Stimulated activated CD8-positive, alpha-beta memory T cell treated with anti-CD3 and anti-CD28 coated beads, Interleukin-12 subunit alpha, Interleukin-12 subunit beta, amount 100 ng/mL, for 1 hour (primary cell): ENCODE data around the gene AK1.

Source experiments
- DNase-seq: peaks from one replicate; pipeline ENCODE4 v3.0.0-alpha.2; 2020; ENCODE audit warnings: low read depth

The AK1 gene

GRCh38 chr9:127877566-127877998, at the start of gene AK1:
TSS of gene AK1 (minus strand) at chr9:127877675. CDS start at chr9:127874617, 3,058 bp downstream.
- DNase-seq, result no peak

DNA sequence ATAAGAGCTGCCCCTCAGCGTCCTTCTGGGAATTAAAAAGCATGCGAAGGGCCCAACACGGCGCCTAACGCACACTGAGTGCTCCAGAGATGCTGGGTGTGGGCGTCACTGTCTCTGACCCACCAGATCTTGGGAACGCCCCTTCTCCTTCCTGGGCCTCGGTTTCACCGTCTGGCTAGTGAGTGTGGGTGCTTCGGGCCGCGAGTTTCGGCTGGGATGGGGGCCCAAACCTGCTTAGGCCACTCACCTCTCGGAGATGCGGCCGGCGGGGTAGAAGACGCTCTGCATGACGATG, 49.4 kb upstream of the AK1 start:
- DNase-seq, result no peak

- no peak for DNase-seq
Measured at GRCh38 chr9:127925959-127926905, 48.8 kb upstream of the AK1 start.

GRCh38 chr9:127924736-127925444, 47.4 kb upstream of the AK1 start:
- no peak for DNase-seq

DNA sequence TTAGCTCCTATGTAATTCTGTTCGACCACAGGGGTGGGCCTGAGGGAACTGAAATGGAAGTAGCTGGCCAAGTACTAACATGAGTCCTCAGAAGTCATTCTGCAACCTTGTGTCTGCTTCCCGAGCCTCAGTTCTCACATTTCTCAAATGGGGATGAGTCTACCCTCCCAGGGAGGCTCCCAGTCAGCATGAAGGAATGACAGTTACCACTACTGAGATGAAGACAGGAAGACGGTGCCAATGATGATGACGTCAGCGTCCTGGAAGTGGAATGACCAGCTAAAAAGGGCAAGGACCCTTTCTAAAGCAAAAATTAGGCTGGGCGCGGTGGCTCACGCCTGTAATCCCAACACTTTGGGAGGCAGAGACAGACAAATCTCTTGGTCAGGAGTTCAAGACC, 46.3 kb upstream of the AK1 start:
- no peak for DNase-seq

- DNase-seq, result no peak
Measured at GRCh38 chr9:127923046-127923445, 45.6 kb upstream of the AK1 start.

DNA sequence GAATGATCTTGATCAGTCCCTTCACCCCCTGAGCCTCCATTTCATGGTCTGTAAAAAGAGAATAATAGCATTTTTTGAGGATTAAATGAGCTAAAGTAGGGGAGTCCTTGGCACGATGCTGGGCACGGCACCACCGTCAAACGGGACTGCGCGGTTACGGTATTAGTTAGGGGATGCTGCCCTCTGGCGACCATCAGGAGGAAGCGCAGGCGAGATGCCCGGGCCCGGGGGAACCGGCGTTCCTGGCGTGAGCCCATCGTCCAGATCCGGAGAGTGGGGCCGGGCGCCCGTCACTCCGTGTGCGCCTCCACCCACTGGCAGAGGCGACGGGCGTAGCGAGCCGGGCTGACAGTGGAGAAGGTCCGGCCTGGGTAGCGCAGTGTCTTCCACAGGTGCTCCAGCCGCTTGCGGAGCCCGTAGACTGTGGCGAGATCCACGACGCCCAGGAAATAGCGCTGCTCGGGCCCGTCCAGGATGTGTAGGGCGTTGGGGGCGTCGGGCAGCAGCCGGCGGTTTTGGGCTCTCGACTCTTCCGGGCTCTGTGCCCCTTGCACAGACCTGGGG, 44.2 kb upstream of the AK1 start:
- DNase-seq, result peak; percentile 68

DNA sequence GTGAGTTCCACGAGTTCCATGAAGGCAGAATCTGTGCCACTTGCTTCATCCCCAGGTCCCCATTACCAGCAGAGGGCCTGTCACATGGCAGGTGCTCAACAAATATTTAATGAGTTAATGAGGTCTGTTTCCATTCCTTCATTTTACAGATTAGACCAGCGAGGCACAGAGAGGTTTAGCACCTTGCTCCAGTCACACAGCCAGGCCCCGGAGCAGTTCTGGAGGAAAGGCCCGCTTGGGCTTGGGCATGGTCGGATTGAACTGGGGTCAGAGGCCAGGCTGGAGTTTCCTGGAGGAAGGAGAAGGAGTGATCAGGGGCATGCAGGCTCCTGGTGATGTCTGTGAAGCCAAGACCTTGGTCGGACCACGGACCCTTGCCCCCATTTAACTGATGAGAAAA, 43.3 kb upstream of the AK1 start:
- DNase-seq, result no peak

DNA sequence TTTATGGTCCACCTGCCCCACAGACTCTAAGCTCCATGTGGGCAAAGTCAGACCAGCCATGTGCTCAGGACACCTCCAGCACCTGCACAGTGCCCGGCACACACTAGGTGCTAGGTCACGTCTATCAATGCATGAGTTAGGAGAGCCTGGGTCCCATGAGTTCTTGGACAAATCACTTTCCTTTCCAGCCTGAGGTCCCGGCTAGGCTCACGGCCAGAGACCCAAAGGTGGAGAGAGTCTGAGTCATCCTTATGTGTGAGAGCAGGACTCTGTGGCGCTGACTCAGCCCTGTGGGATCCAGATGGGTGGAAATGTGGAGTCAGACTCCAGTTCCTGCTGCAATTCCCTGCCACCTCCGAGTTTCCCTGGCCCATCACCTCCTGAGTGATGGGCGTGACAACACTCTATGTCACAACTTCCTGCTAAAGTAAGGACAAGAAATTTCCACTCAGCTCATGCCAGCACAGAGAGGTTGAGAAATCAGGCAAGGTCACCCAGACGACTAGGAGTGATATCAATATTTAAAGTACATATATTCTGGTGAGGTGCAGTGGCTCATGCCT, 41.9 kb upstream of the AK1 start:
- no peak for DNase-seq

DNA sequence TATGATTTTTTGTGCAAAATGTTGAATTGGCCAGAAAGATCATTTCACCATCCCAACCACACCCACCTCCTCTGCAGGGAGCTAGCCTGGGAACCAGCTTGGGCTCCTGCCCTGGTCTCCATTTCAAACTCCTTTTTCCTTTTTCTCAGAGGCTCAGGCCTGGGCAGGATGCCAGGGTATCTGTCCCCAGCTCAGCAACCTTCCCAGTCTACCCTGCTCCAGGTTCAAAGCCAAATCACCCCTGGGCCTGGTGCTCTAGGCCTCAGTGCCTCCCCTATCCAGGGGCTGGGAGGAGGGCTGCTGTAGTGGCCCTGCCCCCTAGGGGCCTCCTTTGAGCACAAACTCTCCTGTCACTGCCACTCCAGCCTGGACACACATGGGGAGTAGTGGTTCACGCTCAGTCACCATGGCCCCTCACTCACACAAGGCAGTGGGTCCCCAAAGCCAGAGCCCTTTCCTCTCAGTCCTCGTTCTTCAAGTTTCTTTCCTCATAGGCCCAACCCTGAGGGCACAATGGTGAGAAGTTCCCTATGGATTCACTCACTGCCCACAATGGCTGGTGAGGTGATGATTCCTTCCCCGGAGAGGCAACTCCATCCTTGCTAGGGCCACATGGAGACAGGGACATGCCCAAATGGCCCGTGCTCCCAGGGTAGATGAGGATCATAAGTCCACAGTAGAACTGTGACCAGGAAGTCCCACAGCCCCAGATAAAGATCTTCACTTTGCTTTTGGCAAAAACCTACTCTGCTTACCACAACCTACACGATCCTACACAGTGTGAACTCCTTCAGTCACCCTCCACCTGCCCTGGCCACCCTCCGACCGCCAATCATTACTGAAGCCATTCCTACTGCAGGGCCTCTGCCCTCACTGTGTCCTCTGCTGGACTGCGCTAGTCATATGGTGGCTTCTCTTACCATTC, 41.0 kb upstream of the AK1 start:
- DNase-seq, result no peak

GRCh38 chr9:127917603-127918002, 40.1 kb upstream of the AK1 start:
- DNase-seq, result no peak

GRCh38 chr9:127916720-127917581, 39.5 kb upstream of the AK1 start, which contains the start of gene ST6GALNAC4:
TSS of gene ST6GALNAC4 (minus strand) at chr9:127917041. CDS start at chr9:127916419, 622 bp downstream.
- DNase-seq, result peak; percentile 89

GRCh38 chr9:127915801-127916719, 38.6 kb upstream of the AK1 start:
- no peak for DNase-seq

- no peak for DNase-seq
Measured at GRCh38 chr9:127915325-127915752, 37.9 kb upstream of the AK1 start.

DNA sequence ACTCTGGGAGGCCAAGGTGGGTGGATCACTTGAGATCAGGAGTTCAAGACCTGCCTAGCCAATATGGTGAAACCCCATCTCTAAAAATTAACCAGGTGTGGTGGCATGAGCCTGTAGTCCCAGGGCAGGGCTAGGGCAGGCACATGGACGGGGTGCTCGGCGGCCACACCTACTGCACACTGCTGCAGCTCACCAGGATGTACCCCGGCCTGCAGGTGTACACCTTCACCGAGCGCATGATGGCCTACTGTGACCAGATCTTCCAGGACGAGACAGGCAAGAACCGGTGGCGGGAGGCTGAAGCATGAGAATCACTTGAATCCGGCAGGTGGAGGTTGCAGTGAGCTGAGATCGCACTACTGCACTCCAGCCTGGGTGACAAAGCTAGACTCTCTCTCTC, 36.2 kb upstream of the AK1 start:
- no peak for DNase-seq

- DNase-seq, result no peak
Measured at GRCh38 chr9:127912882-127913281, 35.4 kb upstream of the AK1 start.

GRCh38 chr9:127912296-127912695, 34.8 kb upstream of the AK1 start:
- DNase-seq, result no peak

DNA sequence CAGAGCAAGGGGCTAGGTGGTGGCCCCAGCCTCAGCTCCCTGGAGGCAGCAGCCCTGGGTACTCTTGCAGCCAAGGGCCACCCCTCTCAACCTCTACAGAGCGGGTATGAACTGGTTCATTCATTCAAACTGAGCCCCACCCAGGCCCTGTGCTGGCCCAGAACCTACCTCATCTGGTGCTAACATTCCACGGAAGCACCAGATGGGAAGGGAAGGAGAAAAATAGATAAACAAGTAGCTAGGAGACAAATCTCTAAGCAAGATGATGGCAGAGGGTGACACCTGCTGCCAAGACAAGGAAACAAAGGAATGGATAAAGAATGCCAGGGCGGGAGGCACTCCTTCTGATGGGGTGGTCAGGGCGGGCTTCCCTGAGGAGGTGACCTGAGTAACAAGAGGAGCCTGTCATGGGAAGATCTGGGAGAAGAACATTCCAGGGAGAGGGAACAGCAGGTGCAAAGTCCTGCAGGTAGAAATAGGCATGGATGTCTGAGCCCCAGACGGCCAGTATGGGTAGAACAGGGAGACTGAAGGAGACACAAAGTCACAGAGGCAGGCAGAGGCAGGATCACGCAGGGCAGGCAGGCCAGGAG, 33.2 kb upstream of the AK1 start:
- DNase-seq, result no peak

- no peak for DNase-seq
Measured at GRCh38 chr9:127909839-127910273, 32.4 kb upstream of the AK1 start.
